ENCODE results near the gene SLC6A13.

The SLC6A13 gene

DNA sequence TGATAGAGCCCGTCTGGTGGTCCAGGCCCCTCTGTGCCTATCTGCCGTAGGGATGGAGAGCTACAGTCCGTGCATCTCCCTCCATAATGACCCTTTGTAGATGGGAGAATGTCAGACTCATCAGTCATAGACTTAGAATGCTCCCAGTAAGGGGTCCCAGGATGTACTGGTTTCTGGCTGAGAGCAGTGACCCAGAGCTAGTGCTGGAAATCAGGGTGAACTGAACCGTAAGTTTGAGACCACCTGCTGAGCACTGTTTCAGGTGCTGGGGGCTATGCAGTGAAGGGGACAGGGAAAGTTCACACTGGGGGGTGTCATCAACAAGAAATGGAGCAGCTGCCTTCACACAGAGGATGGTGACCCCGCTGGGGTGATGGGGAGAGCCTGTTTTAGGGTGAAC lies 82.8 kb downstream of the SLC6A13 start:
- DNase-seq (ENCODE audit: extremely low read depth in 1 of 2, low read depth in 1 of 2) = no peak

DNA sequence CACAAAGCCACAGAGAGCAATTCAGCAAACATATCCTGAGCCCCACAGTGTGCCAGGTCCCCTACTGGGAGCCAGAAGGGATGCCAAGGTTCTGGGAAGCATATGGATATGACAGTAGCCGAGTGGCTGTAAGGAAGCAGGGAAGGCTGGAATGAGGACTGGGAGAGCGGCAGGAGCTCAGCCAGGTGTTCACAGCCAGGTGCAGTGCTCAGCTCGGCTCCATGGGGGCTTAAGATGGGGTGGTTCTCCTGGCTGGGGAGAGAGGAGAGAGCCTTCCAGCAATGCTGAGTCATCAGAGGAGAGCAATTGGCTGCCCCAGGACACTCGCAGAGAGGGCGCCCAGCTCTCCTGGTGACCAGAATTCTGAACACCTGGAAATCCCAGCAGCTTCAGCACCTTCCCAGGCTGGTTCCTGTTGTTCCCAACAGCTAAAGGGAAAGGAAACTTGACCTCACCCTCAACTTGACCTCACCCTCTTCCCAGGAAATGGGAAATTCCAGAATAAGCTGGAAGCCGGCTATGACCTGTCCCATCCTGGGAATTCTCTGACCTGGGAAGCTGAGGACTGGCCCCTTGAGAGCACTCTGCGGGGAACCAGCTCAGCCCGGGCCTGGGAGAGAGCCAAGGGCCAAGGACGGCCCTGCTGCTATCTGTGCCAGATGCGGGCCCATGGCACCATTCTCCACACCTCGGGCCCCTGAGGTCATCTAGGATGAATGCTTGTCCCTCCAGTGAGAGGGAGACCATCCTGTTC lies 83.3 kb downstream of the SLC6A13 start:
- DNase-seq (ENCODE audit: extremely low read depth in 1 of 2, low read depth in 1 of 2) = no peak

DNA sequence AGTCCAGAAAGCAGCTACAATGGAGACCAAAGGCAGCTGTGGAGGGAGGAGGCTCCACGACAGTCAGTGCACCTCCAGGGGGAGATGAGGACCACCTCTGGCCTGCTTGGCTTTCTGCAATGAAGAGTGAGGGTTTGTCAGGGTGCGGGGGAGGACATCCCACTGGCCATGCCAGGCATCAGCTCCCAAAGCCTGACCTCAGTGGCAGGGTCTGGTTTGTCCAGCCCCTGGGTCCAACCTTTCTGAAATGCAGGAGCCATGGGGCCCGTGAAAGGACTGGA lies 83.9 kb downstream of the SLC6A13 start:
- no peak for DNase-seq (ENCODE audit: extremely low read depth in 1 of 2, low read depth in 1 of 2)

DNA sequence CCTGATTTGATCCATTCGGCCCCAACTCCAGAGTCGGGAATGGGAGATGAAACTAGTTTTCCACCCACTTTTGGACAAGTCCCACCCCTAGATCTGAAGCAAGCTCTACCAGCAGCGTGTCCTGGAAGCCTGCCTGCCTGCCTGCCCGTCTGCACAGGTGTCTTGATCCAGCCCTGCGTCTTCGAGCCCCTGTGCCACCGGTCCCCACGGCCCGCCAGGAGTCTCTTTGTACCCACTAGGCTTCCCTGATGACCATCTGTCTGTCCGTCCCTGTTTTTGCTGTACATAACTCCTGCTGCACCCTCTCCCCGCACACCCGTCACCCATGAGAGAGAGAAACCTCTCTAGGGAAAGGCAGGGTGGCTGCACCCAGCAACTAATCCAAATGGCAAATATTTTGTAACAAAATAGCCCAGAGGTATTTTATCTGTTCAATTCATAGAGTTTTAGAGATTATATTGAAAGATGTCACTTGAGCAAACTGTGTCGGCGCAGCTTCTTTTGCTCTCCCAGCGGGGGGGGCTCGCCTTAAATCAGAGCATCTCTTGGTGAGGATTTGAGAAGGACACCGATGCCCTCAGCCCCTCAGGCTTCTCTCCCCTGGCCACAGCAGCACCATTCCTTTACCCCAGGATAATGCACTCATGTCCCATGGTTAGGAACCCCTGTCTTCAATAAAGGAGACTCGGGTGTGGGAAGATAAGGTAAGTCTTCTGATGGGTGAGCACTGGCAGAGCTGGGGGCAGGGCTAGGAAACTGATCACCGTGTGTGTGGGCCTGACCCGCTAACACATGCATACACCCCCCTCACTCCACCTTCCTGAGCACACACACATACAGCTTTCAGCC lies 84.4 kb downstream of the SLC6A13 start:
- DNase-seq (ENCODE audit: extremely low read depth in 1 of 2, low read depth in 1 of 2) = no peak

DNA sequence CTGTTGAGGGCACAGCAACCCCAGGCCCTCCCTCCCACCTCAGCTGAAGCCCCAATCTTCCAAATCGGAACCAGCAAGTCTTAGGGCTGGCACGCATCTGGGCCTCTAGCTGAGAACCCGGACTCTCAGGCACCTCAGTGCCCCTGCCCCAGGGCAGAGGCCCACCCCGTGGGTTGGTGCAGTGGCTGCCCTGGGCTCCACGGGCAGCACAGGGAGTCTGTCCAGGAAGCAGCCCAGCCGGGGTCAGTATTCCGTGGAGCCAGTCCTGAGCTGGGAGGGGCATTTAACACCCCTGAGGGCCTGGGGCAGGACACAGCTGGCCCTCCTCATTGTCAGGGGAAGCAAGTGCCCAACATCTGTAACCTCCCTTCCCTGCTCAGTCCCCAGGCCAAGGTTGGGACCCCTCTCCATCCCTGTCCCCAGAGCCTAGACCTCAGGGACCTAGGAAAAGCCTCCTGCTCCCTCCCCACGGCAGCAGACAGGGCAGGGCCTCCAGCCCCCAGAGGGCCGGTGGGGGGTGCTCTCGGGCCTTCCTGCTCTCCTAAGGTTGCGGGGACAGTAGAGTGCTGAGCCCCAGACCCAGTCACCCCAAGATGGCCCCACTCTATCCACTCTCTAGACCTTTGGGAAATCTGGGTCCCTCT lies 85.2 kb downstream of the SLC6A13 start:
- DNase-seq (ENCODE audit: extremely low read depth in 1 of 2, low read depth in 1 of 2) = no peak

DNA sequence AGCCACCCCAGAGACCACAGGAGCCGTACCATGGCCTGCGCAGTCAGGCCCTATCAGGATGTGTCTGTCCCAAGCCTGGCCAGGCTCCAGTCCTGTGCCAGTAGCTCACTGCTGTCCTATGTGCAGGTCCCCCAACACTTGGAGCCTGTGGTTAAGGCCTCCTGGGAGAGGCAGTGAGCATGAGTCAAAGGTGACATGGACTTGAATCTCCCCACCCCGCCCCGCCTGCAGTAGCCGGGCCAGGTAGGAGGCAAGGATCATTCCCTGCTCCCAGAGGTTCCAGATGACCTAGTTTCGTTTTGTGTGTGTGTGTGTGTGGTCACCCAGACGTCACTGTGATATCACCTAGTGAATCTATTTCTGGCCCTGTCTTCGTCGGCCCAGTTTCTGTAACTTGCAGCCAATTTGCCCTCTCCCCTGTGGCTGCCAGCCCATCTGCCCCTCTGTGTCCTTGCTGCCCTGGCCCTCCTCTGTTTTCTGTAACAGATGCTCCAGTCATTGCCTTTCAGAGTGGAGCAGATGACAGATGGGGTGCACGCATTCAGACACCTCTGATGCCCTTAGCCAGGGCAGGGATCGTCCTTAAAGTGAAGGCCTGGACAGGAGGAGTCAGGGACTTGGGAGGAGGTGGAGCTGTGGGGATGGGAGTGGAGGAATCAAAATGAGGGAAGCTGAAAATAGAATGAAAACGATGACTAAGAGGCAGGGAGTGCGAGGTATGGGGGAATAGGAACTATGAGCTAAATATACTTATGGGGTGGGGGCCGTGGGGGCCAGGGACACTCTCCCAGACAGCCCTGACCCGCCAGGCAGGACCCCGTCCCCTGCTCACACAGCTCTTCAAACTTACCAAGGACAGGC lies 86.1 kb downstream of the SLC6A13 start:
- no peak for DNase-seq (ENCODE audit: extremely low read depth in 1 of 2, low read depth in 1 of 2)

DNA sequence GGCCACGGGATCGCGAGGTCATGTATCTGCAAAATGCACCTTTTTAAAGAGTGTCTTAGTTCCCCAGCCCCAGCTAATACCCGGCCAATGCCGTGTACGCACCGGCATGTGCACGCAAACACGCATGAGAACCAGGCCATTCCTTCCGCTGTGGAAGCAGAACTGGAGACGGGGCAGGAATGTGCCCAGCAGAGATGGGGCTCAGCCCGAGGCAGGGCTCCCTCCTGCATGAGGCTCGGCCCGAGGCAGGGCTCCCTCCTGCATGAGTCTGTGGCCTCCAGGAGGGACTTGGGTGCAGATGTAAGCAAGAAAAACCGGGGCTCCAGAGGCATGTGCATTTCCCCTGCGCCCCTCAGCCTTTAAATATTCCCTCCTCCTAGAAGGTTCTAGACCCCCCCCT lies 86.9 kb downstream of the SLC6A13 start:
- no peak for DNase-seq (ENCODE audit: extremely low read depth in 1 of 2, low read depth in 1 of 2)

DNA sequence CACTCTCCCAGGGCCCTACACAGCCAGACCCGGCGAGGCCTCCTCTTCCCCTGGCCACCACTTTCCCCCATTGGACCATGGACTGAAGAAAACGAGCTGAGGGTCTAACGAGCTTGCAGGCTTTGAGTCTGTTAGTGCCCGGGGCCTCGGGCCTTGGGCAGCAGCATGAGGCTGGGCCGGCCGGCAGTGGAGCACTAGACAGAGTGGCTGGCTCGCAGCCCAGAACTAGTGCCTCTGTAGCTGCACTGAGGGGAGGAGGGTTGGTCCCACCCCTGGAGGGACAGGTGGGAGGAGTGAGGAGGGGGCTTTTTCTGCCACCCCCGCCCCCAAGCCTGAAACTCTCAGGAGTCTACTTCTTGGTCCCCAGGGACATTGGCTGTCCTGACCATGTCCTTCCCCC lies 87.4 kb downstream of the SLC6A13 start:
- DNase-seq (ENCODE audit: extremely low read depth in 1 of 2, low read depth in 1 of 2) = no peak

DNA sequence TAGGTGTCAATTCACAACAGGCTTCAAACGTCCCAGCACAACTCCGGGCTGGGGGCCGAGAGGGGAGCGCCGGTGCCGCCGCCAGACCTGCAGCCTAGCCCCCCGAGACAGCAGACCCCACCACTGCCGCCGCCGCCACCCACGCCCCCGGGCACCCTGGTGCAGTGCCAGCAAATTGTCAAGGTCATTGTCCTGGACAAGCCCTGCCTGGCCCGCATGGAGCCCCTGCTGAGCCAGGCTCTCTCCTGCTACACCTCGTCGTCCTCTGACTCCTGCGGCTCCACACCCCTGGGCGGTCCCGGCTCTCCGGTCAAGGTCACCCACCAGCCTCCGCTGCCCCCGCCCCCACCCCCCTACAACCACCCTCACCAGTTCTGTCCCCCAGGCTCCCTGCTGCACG lies 88.0 kb downstream of the SLC6A13 start:
- DNase-seq (ENCODE audit: extremely low read depth in 1 of 2, low read depth in 1 of 2) = no peak

DNA sequence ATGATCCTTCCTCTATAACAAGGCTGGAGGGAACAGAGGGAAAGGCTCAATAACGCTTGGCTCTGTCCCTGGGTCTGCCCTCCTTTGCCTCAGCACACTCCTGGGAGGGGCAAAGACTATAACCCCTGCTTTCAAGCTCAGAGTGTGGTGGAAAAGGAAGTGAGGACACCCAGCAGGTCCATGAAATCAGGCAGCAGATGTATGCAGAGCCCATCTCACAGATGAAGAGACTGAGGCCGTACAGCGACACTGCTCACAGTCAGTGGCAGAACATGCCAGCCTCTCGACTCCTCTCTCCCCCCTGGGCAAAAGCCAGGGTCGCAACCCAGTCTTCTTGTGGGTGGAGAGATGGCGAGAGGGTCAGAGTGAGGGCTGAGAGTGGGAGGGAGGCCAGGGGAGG lies 88.5 kb downstream of the SLC6A13 start:
- DNase-seq (ENCODE audit: extremely low read depth in 1 of 2, low read depth in 1 of 2) = no peak

DNA sequence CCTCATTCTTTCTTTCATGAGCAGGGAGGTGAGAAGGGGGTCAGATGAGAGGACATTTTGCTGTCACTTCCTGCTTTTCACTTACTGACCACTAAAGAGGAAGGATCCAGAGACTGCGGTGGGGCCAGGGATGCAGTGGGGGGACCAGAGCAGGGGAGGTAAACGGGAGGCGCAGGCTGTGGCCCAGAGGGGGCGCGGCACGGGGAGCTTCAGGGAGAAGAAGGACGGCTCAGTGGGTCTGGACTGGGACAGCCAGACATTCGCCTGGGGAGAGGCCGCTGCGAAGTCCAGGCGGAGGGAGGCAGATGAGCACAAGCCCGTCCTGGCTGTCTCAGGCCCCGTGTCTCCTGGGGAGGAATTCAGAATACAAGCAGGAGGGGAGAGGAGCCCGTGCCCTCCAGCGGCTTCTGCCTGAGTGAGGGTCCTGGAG lies 89.9 kb downstream of the SLC6A13 start:
- DNase-seq (ENCODE audit: extremely low read depth in 1 of 2, low read depth in 1 of 2) = no peak

DNA sequence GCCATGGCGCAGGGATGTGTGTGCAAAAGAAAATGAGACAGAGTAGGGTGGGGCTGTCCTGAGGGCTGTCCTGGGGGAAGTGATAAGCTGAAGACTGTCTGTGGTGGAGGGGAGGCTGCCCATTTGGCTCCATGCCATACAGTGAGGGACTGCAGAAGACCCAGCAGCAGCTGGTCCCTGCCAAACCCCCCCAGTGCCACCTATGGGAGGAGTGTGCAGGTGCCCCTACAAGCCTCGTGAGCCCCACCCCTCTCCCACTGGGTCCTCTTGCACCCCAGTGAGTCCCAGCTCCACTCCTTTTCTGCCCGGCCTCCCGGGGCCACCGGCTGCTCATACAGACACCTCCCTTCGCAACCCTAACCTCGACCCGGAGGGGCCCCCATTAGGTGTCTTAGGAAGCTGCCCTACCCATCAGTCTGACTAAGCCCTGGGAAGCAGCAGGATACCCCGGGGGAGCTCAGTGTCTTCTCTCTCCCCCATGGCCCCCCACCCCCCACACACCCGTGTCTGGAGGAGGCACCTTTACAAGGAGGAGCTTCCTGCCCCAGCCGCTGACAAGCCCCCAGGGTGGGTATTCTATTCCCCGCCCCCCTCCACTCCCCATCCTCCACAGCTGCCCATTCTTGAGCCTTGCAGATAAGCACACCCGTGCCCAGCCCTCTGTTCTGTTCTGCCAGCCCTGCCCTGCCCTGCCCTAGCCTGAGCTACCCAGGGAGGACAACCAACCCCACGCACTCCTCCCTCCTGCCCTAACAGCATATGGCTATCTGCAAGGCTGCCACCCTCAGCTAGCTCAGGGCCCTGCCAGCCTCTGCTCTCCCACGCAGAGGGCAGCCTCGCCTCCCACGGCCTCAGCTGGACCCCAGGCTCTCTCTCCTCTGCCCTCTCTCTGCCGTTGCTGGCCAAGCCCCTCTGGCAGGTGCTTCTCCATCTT lies 90.6 kb downstream of the SLC6A13 start:
- no peak for DNase-seq (ENCODE audit: extremely low read depth in 1 of 2, low read depth in 1 of 2)

DNA sequence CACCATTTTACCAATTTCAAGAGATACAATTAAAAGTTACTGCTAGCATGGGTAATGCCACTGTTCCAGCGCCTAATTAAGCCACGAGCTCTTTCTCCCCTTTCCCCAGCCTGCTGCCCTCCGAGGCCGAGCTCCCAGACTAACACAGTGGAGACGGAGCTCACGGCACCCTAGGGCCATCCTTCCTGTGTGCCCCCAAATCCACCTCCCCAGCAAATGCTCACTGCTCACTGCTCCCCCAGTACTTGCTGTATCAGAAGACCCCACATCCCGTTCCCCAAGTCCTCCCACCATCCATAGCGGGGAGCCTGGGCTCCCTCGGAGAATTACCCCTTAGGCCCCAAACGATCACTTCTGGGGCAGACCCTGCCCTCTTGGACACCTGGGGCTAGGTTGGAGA lies 91.4 kb downstream of the SLC6A13 start:
- DNase-seq (ENCODE audit: extremely low read depth in 1 of 2, low read depth in 1 of 2) = no peak

Measured in activated CD8-positive, alpha-beta memory T cell treated with anti-CD3 and anti-CD28 coated beads for 1 hour (primary cell).